ENCODE data around the gene HHEX. TPM values are rescaled to one million over a fixed set of nuclear protein-coding genes. Genes with fewer than 3 reads are reported as not detected.

The HHEX gene
- total RNA-seq, 4 donors from 2014 or later, result 3.2 to 40.4 (median 4.2) TPM

DNA sequence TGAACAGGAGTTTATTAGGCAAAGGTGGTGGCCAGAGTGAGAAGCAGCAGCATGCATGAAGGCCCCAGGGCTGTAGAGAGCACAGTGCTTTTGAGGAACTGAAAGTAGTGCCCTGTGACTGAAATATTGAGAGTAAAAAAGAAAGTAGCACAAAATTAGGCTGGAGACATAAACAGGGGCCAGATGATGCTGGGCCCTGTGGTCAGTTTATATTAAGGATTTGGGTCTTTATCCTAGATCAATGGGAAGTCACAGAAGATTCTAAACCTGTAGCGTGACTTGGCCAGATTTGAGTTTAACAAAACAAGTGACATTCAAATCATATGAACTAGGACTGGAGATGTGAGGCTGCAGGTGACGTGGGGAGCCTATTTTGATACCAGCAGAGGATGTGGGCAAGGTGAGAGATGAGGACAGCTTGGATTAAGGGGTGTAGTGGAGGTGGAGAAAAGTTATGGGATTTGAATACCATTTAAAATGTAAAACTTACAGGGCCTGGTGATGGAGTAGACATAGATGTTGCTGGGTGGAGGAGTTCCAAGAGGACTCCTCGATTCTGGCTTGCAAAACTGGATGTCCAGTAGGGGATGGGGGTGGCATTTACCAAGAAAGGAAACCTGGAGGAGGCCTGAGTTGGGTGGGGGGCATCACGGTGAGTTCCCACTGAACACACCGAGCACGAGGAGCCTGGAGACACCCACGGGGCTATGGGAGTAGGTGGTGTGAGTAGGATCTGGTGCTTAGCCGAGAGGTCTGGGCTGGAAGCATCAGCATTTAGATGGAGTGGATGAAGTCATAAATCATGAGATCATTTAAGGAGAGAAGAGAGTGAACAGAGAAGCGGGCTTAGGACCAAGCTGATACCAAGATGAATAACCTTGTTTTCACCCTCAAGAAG, 52.8 kb downstream of the HHEX start:
- TF ChIP-seq, protein P1, sequence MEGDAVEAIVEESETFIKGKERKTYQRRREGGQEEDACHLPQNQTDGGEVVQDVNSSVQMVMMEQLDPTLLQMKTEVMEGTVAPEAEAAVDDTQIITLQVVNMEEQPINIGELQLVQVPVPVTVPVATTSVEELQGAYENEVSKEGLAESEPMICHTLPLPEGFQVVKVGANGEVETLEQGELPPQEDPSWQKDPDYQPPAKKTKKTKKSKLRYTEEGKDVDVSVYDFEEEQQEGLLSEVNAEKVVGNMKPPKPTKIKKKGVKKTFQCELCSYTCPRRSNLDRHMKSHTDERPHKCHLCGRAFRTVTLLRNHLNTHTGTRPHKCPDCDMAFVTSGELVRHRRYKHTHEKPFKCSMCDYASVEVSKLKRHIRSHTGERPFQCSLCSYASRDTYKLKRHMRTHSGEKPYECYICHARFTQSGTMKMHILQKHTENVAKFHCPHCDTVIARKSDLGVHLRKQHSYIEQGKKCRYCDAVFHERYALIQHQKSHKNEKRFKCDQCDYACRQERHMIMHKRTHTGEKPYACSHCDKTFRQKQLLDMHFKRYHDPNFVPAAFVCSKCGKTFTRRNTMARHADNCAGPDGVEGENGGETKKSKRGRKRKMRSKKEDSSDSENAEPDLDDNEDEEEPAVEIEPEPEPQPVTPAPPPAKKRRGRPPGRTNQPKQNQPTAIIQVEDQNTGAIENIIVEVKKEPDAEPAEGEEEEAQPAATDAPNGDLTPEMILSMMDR (IDR thresholded peaks at IDR 0.05), result no peak
- no peak for TF ChIP-seq POLR2A (IDR thresholded peaks at IDR 0.05)
- no peaks in the 10 kb centered on the region for H3K9me3 ChIP-seq
- H3K36me3 ChIP-seq, result no peaks in the 10 kb centered on the region
- no peaks in the 10 kb centered on the region for H3K27me3 ChIP-seq
- H3K4me3 ChIP-seq, result no peak overlapping the region
- peaks cover 0 to 3% (median 0%) of the 10 kb centered on the region in 4 donors for H3K4me1 ChIP-seq
- peak overlapping the region in 2 of 4 donors; percentile 74 to 79 for H3K27ac ChIP-seq
- DNase-seq, result peak in 2 of 3 donors; percentile 67 to 77

Small RNA genes within 50 kb of the gene (small RNA-seq; reads per million reads assigned to genes)
- gene RF00019 (0 reads per million in 2 donors), gene RN7SL644P (0 reads per million in 2 donors)

Other genes starting within 250 kb of the HHEX start
- 10 to 100 TPM; 27.1 to 71.8 (median 31.7) TPM for gene IDE, start 115.9 kb upstream of the HHEX start, total RNA-seq
- gene KIF11, start 96.8 kb upstream of the HHEX start, total RNA-seq, result 1 to 10 TPM; 1.4 to 5.1 (median 3.4) TPM
- 10 to 100 TPM; 10.5 to 82.1 (median 31.7) TPM for gene EXOC6, start 158.6 kb downstream of the HHEX start, total RNA-seq